ENCODE measurements around the gene PRELP.

DNA sequence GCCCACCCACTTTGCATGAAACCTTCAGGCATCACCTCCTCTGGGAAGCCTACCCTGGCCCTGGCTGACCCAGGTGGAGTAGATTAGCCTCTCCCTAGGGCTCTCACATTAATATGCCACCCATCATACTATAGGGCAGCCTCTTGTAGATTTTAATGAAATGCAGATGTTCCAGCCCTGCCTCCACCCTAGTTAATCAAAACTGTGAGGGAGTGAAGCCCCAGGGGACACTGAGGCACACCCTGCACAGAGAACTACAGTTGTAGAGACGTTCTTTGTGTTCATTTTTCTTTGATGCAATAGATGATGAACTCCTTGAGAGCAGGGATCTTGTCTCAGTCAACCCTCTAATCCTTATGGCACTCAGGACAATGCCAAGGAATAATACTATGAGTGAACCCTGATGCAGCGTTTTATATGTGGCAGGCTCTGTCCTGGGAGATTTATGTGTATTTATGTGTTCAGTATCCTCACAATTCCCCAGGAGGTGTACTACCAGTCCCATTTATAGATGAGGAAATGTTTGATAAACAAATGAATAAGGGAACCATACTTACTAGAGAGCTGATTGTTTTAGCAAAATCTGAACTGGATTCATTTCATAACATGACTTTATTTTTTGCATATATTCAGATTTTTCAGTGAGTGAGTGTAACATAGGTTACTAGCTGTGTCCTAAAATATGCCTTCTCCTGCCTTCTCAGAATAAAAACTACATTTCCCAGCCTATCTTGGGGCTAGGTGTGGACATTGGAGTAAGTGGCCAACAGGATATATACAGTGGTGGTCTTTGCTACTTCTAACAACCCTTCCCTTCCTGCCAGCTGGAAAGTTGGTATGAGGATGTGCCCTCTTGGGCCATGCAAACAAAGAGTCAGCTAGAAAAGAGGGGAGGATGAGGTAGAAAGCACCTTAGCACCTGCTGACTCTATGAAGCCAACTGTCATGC is 23.5 kb upstream of the PRELP start:
- TF ChIP-seq, protein P1, sequence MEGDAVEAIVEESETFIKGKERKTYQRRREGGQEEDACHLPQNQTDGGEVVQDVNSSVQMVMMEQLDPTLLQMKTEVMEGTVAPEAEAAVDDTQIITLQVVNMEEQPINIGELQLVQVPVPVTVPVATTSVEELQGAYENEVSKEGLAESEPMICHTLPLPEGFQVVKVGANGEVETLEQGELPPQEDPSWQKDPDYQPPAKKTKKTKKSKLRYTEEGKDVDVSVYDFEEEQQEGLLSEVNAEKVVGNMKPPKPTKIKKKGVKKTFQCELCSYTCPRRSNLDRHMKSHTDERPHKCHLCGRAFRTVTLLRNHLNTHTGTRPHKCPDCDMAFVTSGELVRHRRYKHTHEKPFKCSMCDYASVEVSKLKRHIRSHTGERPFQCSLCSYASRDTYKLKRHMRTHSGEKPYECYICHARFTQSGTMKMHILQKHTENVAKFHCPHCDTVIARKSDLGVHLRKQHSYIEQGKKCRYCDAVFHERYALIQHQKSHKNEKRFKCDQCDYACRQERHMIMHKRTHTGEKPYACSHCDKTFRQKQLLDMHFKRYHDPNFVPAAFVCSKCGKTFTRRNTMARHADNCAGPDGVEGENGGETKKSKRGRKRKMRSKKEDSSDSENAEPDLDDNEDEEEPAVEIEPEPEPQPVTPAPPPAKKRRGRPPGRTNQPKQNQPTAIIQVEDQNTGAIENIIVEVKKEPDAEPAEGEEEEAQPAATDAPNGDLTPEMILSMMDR (IDR thresholded peaks at IDR 0.05) = no peak
- no peak for TF ChIP-seq EZH2 (IDR thresholded peaks at IDR 0.05; ENCODE audit: borderline replicate concordance, insufficient read depth, low read depth, low read length, poor library complexity, severe bottlenecking)

All from B cell (primary cell).